Measurements from ENCODE around the gene LTBP1. TPM values are rescaled to one million over a fixed set of nuclear protein-coding genes. Genes with fewer than 3 reads are reported as not detected.

LTBP1 gene
- total and polyA plus RNA-seq, 10 of the 15 experiments (the other 5 are each of a cell fraction or from before 2014, with no cell fraction given) = 0.01 to 0.28 (median 0.12) TPM; not detected in 2

GRCh38 chr2:33334083-33334482 is 387.3 kb downstream of the LTBP1 start (continued):
- TF ChIP-seq EGR1 (IDR thresholded peaks at IDR 0.05; ENCODE audit: borderline replicate concordance in 1 of 2, low read depth in 2 of 2, low read length in 2 of 2) = no peak
- TF ChIP-seq SUPT20H (IDR thresholded peaks at IDR 0.05; ENCODE audit: borderline replicate concordance, control insufficient read depth, low read depth, low read length) = no peak

- Histone ChIP-seq H3K4me1 (ENCODE audit: control insufficient read depth, insufficient read depth, low read length) (no peaks in the 10 kb centered on the region; the same call in 1 of the 2 replicates), H4K20me1 (ENCODE audit: control insufficient read depth, insufficient read depth) (no peaks in the 10 kb centered on the region), H3K36me3 (ENCODE audit: control insufficient read depth in 2 of 2, insufficient read depth in 2 of 2, low read length in 1 of 2) (no peaks in the 10 kb centered on the region), H3K9ac (ENCODE audit: control insufficient read depth, insufficient read depth, low read length) (no peak overlapping the region), H3K4me2 (ENCODE audit: control insufficient read depth, insufficient read depth) (no peak overlapping the region), H3K27me3 (replicated peaks in 1 of 2; ENCODE audit: control insufficient read depth in 2 of 2, insufficient read depth in 2 of 2, low read length in 1 of 2) (no peaks in the 10 kb centered on the region), H3K79me2 (ENCODE audit: control insufficient read depth, insufficient read depth, low read length) (no peaks in the 10 kb centered on the region), H3K4me3 (no peak overlapping the region), H3K27ac (ENCODE audit: control insufficient read depth, insufficient read depth) (no peak overlapping the region), H2AFZ (ENCODE audit: control insufficient read depth, low read depth, low read length) (no peak overlapping the region), H3K9me3 (replicated peaks; ENCODE audit: control insufficient read depth, insufficient read depth, low read length) (no peaks in the 10 kb centered on the region)
- no peak for TF ChIP-seq EZH2 (IDR thresholded peaks at IDR 0.05; ENCODE audit: borderline replicate concordance, control insufficient read depth, low read depth, low read length)
- TF ChIP-seq POLR2AphosphoS5 (IDR thresholded peaks at IDR 0.05; ENCODE audit: low read length) = no peak
- no peak for TF ChIP-seq FOS (IDR thresholded peaks at IDR 0.05; ENCODE audit: borderline replicate concordance, extremely low read depth, insufficient read length)
- no peak for TF ChIP-seq MAX (IDR thresholded peaks at IDR 0.05; ENCODE audit: low read depth, low read length)
- TF ChIP-seq CEBPB (IDR thresholded peaks at IDR 0.05; ENCODE audit: borderline replicate concordance in 1 of 2, low read depth in 2 of 2, low read length in 2 of 2) = no peak
- DNase-seq (ENCODE audit: low read depth, low spot score) = no peak
- intact Hi-C loops (cut with micrococcal nuclease; ENCODE audit: unreplicated experiment) = no loop called here
- in situ Hi-C loops (cut with MboI) = no loop called here
- ATAC-seq = no peak
- ChIA-PET CTCF (interaction anchor here (0.9 kb wide), 1 partner anchor 37 kb away, joined by 3 read pairs; no protein-coding TSS in a partner anchor), POLR2A (no interaction called here), RAD21 (ENCODE audit: unreplicated experiment) (interaction anchor here (0.7 kb wide), 1 partner anchor 9 kb away, joined by 3 read pairs; no protein-coding TSS in a partner anchor), SMC1A (ENCODE audit: uncharacterized antibody, unreplicated experiment) (no interaction called here)
- no TSS peak for BruUV-seq (replicated peaks)
- WGBS (ENCODE audit: insufficient coverage, insufficient replicate concordance, low lambda C conversion rate, missing lambda C conversion rate) = 92% methylated on average over 3 of the region's 3 CpGs
- FAIRE-seq = no peak
Measured at GRCh38 chr2:33335516-33335915, 388.8 kb downstream of the LTBP1 start.

Data from GM12878 (cell line).